ENCODE results near the gene CHAF1B. TPM values are rescaled to one million over a fixed set of nuclear protein-coding genes. Genes with fewer than 3 reads are reported as not detected.

Gene CHAF1B
- total and polyA plus RNA-seq, 2 of the 8 experiments (the other 6 are each of a cell fraction or from before 2014, with no cell fraction given): 11.8 to 23.1 TPM

- Histone ChIP-seq H3K27me3 (replicated peaks in 1 of 4; ENCODE audit: control insufficient read depth in 3 of 4, extremely low read depth in 1 of 4, insufficient read depth in 3 of 4, low read length in 3 of 4) (no peaks in the 10 kb centered on the region), H2BK120ac (replicated peaks; ENCODE audit: low read depth, low read length) (no peak overlapping the region), H3K56ac (replicated peaks; ENCODE audit: insufficient read length, low read depth, low read length) (no peak overlapping the region), H3K4me1 (replicated peaks in 1 of 4; ENCODE audit: control insufficient read depth in 3 of 4, insufficient read depth in 4 of 4, low read length in 3 of 4) (peaks cover 0 to 7% (median 3%) of the 10 kb centered on the region in 4 experiments; a peak in 4 of 7 replicates), H2AFZ (ENCODE audit: low read length) (no peak overlapping the region), H2BK15ac (ENCODE audit: low read length) (no peak overlapping the region), H4K20me1 (replicated peaks in 1 of 2; ENCODE audit: control insufficient read depth in 1 of 2, insufficient read depth in 2 of 2, low read length in 2 of 2) (no peaks in the 10 kb centered on the region), H3K27ac (ENCODE audit: low read depth, low read length) (no peak overlapping the region), H3K9me3 (ENCODE audit: insufficient read depth in 2 of 2, low read depth in 1 of 2, low read length in 1 of 2) (no peaks in the 10 kb centered on the region), H3K23me2 (ENCODE audit: low read depth, low read length) (no peaks in the 10 kb centered on the region), H3K4ac (replicated peaks; ENCODE audit: insufficient read length, low read depth, low read length) (no peak overlapping the region), H3K79me1 (ENCODE audit: low read depth, low read length) (no peaks in the 10 kb centered on the region), H2BK20ac (ENCODE audit: low read length) (no peak overlapping the region), H3K79me2 (ENCODE audit: control insufficient read depth in 1 of 2, insufficient read depth in 2 of 2, low read length in 2 of 2) (no peaks in the 10 kb centered on the region), H3K18ac (ENCODE audit: extremely low read depth, low read length) (no peak overlapping the region), H2AK5ac (ENCODE audit: low read depth, low read length) (no peak overlapping the region), H3K4me2 (ENCODE audit: insufficient read depth in 1 of 2, low read depth in 2 of 2, low read length in 2 of 2) (no peak overlapping the region), H4K8ac (ENCODE audit: extremely low read depth, insufficient read depth, low read length) (no peak overlapping the region), H3K36me3 (ENCODE audit: control insufficient read depth in 2 of 4, insufficient read depth in 4 of 4, low read length in 3 of 4) (no peaks in the 10 kb centered on the region), H3K23ac (ENCODE audit: insufficient read length) (no peak overlapping the region), H2BK12ac (ENCODE audit: low read depth, low read length) (no peak overlapping the region), H3K4me3 (ENCODE audit: extremely low read depth in 1 of 4, insufficient read depth in 2 of 4, low read depth in 3 of 4, low read length in 4 of 4) (no peak overlapping the region), H3K9ac (replicated peaks in 1 of 4; ENCODE audit: extremely low read depth in 1 of 4, low read depth in 3 of 4, low read length in 3 of 4) (no peak overlapping the region), H4K91ac (replicated peaks; ENCODE audit: insufficient read length, low read length) (no peak overlapping the region), H4K5ac (ENCODE audit: insufficient read length, low read depth, low read length) (no peak overlapping the region), H3K14ac (ENCODE audit: insufficient read length) (no peak overlapping the region), H2BK5ac (ENCODE audit: low read depth, low read length) (no peak overlapping the region)
- FAIRE-seq (no peak), DNase-seq (ENCODE audit: low read depth in 1 of 2, low spot score in 2 of 2) (no peak)
- POLR2A ChIA-PET (ENCODE audit: partially characterized antibody): no interaction called here
- CTCF ChIA-PET (ENCODE audit: partially characterized antibody): no interaction called here
- WGBS, 2 experiments (ENCODE audit: extremely low coverage in 1 of 2, insufficient coverage in 1 of 2, insufficient read length in 1 of 2, insufficient replicate concordance in 2 of 2, low coverage in 1 of 2, low lambda C conversion rate in 2 of 2, missing lambda C conversion rate in 1 of 2): 95% methylated on average over 8 of the region's 8 CpGs; no CpG with 5 or more reads in 1 of the 2 experiments
- TF ChIP-seq CTCF (IDR thresholded peaks at IDR 0.05; ENCODE audit: control extremely low read depth in 1 of 3, insufficient read depth in 1 of 3, low read depth in 1 of 3, low read length in 3 of 3) (no peak), JUN (IDR thresholded peaks at IDR 0.05; ENCODE audit: low read depth, low read length) (no peak)
Observed at GRCh38 chr21:36451506-36451905, 66.3 kb downstream of the CHAF1B start.

All from H1 (cell line).